ENCODE results near the gene NINJ1. TPM values are rescaled to one million over a fixed set of nuclear protein-coding genes. Genes with fewer than 3 reads are reported as not detected.

The NINJ1 gene
- total and polyA plus RNA-seq, 2 of the 4 experiments (the other 2 are of a cell fraction): 21.9 to 38.8 TPM

- TF ChIP-seq POLR2A (IDR thresholded peaks at IDR 0.05; ENCODE audit: low read depth, low read length) (peak; percentile 77), ELK1 (IDR thresholded peaks at IDR 0.05; ENCODE audit: borderline replicate concordance, low read depth, low read length) (no peak), MAFK (IDR thresholded peaks at IDR 0.05; ENCODE audit: low read depth, low read length) (no peak), MXI1 (IDR thresholded peaks at IDR 0.05; ENCODE audit: borderline replicate concordance, low read depth, low read length) (0 out of 2 replicates have a peak, but pooled peaks have one; percentile 27), NFE2L2 (IDR thresholded peaks at IDR 0.05; ENCODE audit: low read depth, low read length) (no peak), RCOR1 (IDR thresholded peaks at IDR 0.05; ENCODE audit: insufficient replicate concordance, low read length) (no peak)
- peak within 1 kb of the TSS; percentile 70; the same call in 1 of the 3 replicates for H2BK15ac ChIP-seq (ENCODE audit: low read depth, low read length)
- ATAC-seq (ENCODE audit: low read depth): peak; percentile 1; the same call in 1 of the 2 replicates
- H3K14ac ChIP-seq (replicated peaks; ENCODE audit: low read depth, low read length): peak within 1 kb of the TSS; percentile 53
- peak within 1 kb of the TSS; percentile 98 for H3K27ac ChIP-seq (ENCODE audit: insufficient read depth, low read length)
- BruUV-seq (replicated peaks): no TSS peak
- H2BK5ac ChIP-seq (ENCODE audit: low read depth, low read length, poor library complexity, severe bottlenecking): peak within 1 kb of the TSS; percentile 95
- intact Hi-C loops (cut with micrococcal nuclease): loop anchor here (2.0 to 10.0 kb wide), 2 partner anchors 93 to 359 kb away; partner anchors contain the start of genes FAM120A and FAM120AOS
- H3K9me3 ChIP-seq (ENCODE audit: control insufficient read depth, insufficient read depth, low read length): peaks cover 2% of the 10 kb centered on the region; the same call in 1 of the 2 replicates
- peak within 1 kb of the TSS; percentile 96 for H2AK9ac ChIP-seq (replicated peaks; ENCODE audit: low read depth, low read length, poor library complexity)
- peaks cover 18% of the 10 kb centered on the region for H4K20me1 ChIP-seq (ENCODE audit: insufficient read depth, low read length)
- H3K4me1 ChIP-seq (ENCODE audit: control insufficient read depth, insufficient read depth, low read length): peaks cover 31% of the 10 kb centered on the region
- peaks cover 23 to 36% of the 10 kb centered on the region in 2 experiments; a peak in 3 of 4 replicates for H3K79me1 ChIP-seq (ENCODE audit: low read depth in 1 of 2, low read length in 2 of 2)
- H3K27me3 ChIP-seq (ENCODE audit: control insufficient read depth, insufficient read depth, low read length): no peaks in the 10 kb centered on the region
- H3K4me2 ChIP-seq (ENCODE audit: low read depth, low read length): peak within 1 kb of the TSS; percentile 77
- peak within 1 kb of the TSS; percentile 96 for H3K4ac ChIP-seq (ENCODE audit: low read depth, low read length)
- 0% methylated on average over 21 of the region's 65 CpGs; no CpG with 5 or more reads in 1 of the 2 experiments for WGBS, 2 experiments (ENCODE audit: extremely low coverage in 2 of 2, insufficient read length in 1 of 2)
- POLR2A ChIA-PET (ENCODE audit: unreplicated experiment): no interaction called here
- peak within 1 kb of the TSS; percentile 85 for H3K9ac ChIP-seq (ENCODE audit: low read depth, low read length)
- H3K56ac ChIP-seq (ENCODE audit: extremely low read depth, insufficient read depth, low read length): peak within 1 kb of the TSS; percentile 54; the same call in 1 of the 2 replicates
- H4K5ac ChIP-seq (ENCODE audit: low read depth, low read length): peak within 1 kb of the TSS; percentile 69
- peak within 1 kb of the TSS; percentile 97 for H2AK5ac ChIP-seq (ENCODE audit: low read depth, low read length)
- dilution Hi-C loops (cut with HindIII; ENCODE audit: low sequenced_read_pairs, unreplicated experiment): no loop called here
- peak; percentile 12 for DNase-seq
- H4K8ac ChIP-seq (ENCODE audit: low read depth in 2 of 2, low read length in 2 of 2): peak within 1 kb of the TSS; percentile 96 to 97
- peak within 1 kb of the TSS; percentile 91 for H2AFZ ChIP-seq (replicated peaks; ENCODE audit: low read length, poor library complexity)
- H2BK120ac ChIP-seq (ENCODE audit: low read depth, low read length): peak within 1 kb of the TSS; percentile 40
- H3K4me3 ChIP-seq (ENCODE audit: insufficient read depth, low read depth, low read length): peak within 1 kb of the TSS; percentile 87
- CTCF ChIA-PET: interaction anchor here (1.2 kb wide), 1 partner anchor 13 kb away, joined by 5 read pairs; no protein-coding TSS in a partner anchor
- no peak within 1 kb of the TSS; the same call in 1 of the 2 replicates for H2BK20ac ChIP-seq (ENCODE audit: low read depth, low read length)
- in situ Hi-C loops (cut with MboI; ENCODE audit: low sequenced_read_pairs): no loop called here
- H3K36me3 ChIP-seq (ENCODE audit: control insufficient read depth, insufficient read depth, low read length): no peaks in the 10 kb centered on the region
- peaks cover 20% of the 10 kb centered on the region for H3K9me1 ChIP-seq (ENCODE audit: insufficient read depth, low read length)
- H4K91ac ChIP-seq (ENCODE audit: insufficient read depth, low read depth, low read length): peak within 1 kb of the TSS; percentile 94
- peak within 1 kb of the TSS; percentile 73 for H3K23ac ChIP-seq (ENCODE audit: low read depth, low read length)
- H3K18ac ChIP-seq (ENCODE audit: low read depth, low read length): peak within 1 kb of the TSS; percentile 69
Measured at GRCh38 chr9:93096131-93096802, 37.8 kb downstream of the NINJ1 start, which contains the start of gene CARD19. Gene CARD19, plus strand, starts transcription at chr9:93096217. Its CDS starts 129 bp downstream, at chr9:93096346.
